Liver (tissue), 3 donors: Measurements from ENCODE around the gene ITGBL1.

ENCODE experiments used
- EGR1 ChIP-seq, 2 donors: IDR thresholded peaks; 2 replicates each; pipeline ENCODE4 v1.6.1; 2016 to 2018; ENCODE audit warnings: antibody characterized with exemption in 2 of 2, low read depth in 2 of 2
- FOXA1 ChIP-seq: IDR thresholded peaks from 2 replicates; pipeline ENCODE4 v1.6.1; 2016; ENCODE audit warnings: antibody characterized with exemption
- GABPA ChIP-seq, 2 donors: IDR thresholded peaks in 1 of 2; conservative IDR thresholded peaks in 1 of 2; 2 replicates each; pipeline ENCODE4 v1.6.1; 2016; ENCODE audit warnings: antibody characterized with exemption in 2 of 2, mild to moderate bottlenecking in 1 of 2, moderate library complexity in 1 of 2
- NR2F2 ChIP-seq: IDR thresholded peaks from 2 replicates; pipeline ENCODE4 v1.6.1; 2016; ENCODE audit warnings: antibody characterized with exemption
- RAD21 ChIP-seq, 2 donors: IDR thresholded peaks; 2 replicates each; pipeline ENCODE4 v1.6.1; 2016; ENCODE audit warnings: antibody characterized with exemption in 2 of 2, mild to moderate bottlenecking in 2 of 2
- RXRA ChIP-seq, 2 donors: IDR thresholded peaks; 2 replicates each; pipeline ENCODE4 v1.6.1; 2017 to 2018; ENCODE audit warnings: antibody characterized with exemption in 2 of 2, mild to moderate bottlenecking in 1 of 2
- SP1 ChIP-seq: IDR thresholded peaks from 2 replicates; pipeline ENCODE4 v1.6.1; 2018; ENCODE audit warnings: antibody characterized with exemption, mild to moderate bottlenecking
- TAF1 ChIP-seq: conservative IDR thresholded peaks from 2 replicates; pipeline ENCODE4 v1.6.1; 2016; ENCODE audit warnings: antibody characterized with exemption, mild to moderate bottlenecking
- YY1 ChIP-seq: IDR thresholded peaks from 2 replicates; pipeline ENCODE4 v1.6.1; 2016; ENCODE audit warnings: antibody characterized with exemption, mild to moderate bottlenecking
- TF ChIP-seq, protein P1 (sequence below): fragments of 150-350 bp; IDR thresholded peaks from 2 replicates; pipeline ENCODE4 v1.5.1; 2017; ENCODE audit warnings: improper control_type of control experiment, low read depth, low read length; ENCODE audit not compliant: missing input control
- TF ChIP-seq, protein P2 (sequence below): IDR thresholded peaks from 2 replicates; pipeline ENCODE4 v1.6.1; 2016; ENCODE audit warnings: antibody characterized with exemption
- TF ChIP-seq, protein P3 (sequence below): IDR thresholded peaks from 2 replicates; pipeline ENCODE4 v1.6.1; 2016; ENCODE audit warnings: antibody characterized with exemption
- TF ChIP-seq, protein P4 (sequence below): IDR thresholded peaks from 2 replicates; pipeline ENCODE4 v1.6.1; 2016; ENCODE audit warnings: antibody characterized with exemption, mild to moderate bottlenecking
- TF ChIP-seq, protein P5 (sequence below): IDR thresholded peaks from 2 replicates; pipeline ENCODE4 v1.6.1; 2016; ENCODE audit warnings: antibody characterized with exemption
- donor health status: healthy.
- donor health status: healthy.

DNA sequence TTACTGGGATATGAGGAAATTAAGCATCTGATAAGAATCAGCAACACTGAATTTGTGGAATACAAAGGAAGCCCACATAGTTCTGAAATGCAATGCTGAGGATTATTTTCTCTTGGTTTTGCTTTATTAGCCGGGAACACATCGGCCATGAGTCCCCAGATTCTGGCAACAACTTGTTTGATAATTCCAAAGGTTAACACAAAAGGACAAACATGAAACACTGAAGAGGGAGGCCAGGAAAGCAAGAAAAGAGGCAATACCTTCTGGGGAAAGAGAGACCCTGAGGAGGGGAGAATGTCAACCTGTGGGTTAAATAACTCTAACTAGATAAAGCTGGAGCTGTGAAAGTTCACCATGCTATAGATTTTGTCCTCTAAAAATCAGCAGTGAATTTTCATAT, 285.9 kb downstream of the ITGBL1 start:
- TF ChIP-seq YY1 (peak; percentile 93), RXRA (IDR thresholded peaks at IDR 0.05) (peak; percentile 12 to 40), SP1 (peak; percentile 79), GABPA (IDR thresholded peaks at IDR 0.05 in 1 of 2, conservative IDR thresholded peaks at IDR 0.05 in 1 of 2) (no peak), EGR1 (IDR thresholded peaks at IDR 0.05; ENCODE audit: low read depth in 2 of 2) (no peak), RAD21 (IDR thresholded peaks at IDR 0.05) (peak; percentile 32 to 54), FOXA1 (no peak), TAF1 (no peak), NR2F2 (no peak)
- TF ChIP-seq, protein P1, sequence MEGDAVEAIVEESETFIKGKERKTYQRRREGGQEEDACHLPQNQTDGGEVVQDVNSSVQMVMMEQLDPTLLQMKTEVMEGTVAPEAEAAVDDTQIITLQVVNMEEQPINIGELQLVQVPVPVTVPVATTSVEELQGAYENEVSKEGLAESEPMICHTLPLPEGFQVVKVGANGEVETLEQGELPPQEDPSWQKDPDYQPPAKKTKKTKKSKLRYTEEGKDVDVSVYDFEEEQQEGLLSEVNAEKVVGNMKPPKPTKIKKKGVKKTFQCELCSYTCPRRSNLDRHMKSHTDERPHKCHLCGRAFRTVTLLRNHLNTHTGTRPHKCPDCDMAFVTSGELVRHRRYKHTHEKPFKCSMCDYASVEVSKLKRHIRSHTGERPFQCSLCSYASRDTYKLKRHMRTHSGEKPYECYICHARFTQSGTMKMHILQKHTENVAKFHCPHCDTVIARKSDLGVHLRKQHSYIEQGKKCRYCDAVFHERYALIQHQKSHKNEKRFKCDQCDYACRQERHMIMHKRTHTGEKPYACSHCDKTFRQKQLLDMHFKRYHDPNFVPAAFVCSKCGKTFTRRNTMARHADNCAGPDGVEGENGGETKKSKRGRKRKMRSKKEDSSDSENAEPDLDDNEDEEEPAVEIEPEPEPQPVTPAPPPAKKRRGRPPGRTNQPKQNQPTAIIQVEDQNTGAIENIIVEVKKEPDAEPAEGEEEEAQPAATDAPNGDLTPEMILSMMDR, result no peak
- TF ChIP-seq, protein P2, sequence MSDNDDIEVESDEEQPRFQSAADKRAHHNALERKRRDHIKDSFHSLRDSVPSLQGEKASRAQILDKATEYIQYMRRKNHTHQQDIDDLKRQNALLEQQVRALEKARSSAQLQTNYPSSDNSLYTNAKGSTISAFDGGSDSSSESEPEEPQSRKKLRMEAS, result no peak
- TF ChIP-seq, protein P3, sequence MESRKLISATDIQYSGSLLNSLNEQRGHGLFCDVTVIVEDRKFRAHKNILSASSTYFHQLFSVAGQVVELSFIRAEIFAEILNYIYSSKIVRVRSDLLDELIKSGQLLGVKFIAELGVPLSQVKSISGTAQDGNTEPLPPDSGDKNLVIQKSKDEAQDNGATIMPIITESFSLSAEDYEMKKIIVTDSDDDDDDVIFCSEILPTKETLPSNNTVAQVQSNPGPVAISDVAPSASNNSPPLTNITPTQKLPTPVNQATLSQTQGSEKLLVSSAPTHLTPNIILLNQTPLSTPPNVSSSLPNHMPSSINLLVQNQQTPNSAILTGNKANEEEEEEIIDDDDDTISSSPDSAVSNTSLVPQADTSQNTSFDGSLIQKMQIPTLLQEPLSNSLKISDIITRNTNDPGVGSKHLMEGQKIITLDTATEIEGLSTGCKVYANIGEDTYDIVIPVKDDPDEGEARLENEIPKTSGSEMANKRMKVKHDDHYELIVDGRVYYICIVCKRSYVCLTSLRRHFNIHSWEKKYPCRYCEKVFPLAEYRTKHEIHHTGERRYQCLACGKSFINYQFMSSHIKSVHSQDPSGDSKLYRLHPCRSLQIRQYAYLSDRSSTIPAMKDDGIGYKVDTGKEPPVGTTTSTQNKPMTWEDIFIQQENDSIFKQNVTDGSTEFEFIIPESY, result peak; percentile 41
- TF ChIP-seq, protein P4, sequence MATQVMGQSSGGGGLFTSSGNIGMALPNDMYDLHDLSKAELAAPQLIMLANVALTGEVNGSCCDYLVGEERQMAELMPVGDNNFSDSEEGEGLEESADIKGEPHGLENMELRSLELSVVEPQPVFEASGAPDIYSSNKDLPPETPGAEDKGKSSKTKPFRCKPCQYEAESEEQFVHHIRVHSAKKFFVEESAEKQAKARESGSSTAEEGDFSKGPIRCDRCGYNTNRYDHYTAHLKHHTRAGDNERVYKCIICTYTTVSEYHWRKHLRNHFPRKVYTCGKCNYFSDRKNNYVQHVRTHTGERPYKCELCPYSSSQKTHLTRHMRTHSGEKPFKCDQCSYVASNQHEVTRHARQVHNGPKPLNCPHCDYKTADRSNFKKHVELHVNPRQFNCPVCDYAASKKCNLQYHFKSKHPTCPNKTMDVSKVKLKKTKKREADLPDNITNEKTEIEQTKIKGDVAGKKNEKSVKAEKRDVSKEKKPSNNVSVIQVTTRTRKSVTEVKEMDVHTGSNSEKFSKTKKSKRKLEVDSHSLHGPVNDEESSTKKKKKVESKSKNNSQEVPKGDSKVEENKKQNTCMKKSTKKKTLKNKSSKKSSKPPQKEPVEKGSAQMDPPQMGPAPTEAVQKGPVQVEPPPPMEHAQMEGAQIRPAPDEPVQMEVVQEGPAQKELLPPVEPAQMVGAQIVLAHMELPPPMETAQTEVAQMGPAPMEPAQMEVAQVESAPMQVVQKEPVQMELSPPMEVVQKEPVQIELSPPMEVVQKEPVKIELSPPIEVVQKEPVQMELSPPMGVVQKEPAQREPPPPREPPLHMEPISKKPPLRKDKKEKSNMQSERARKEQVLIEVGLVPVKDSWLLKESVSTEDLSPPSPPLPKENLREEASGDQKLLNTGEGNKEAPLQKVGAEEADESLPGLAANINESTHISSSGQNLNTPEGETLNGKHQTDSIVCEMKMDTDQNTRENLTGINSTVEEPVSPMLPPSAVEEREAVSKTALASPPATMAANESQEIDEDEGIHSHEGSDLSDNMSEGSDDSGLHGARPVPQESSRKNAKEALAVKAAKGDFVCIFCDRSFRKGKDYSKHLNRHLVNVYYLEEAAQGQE, result peak; percentile 51
- TF ChIP-seq, protein P5, sequence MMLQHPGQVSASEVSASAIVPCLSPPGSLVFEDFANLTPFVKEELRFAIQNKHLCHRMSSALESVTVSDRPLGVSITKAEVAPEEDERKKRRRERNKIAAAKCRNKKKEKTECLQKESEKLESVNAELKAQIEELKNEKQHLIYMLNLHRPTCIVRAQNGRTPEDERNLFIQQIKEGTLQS, result no peak
